Immature natural killer cell (primary cell): ENCODE measurements around the gene SYT17. TPM values are rescaled to one million over a fixed set of nuclear protein-coding genes. Genes with fewer than 3 reads are reported as not detected.

Experiments
- DNase-seq, 3 donors: peaks; one replicate each; pipeline ENCODE4 v3.0.0; 2022; ENCODE audit warnings: mixed read lengths in 1 of 3
- H3K27ac Mint-ChIP-seq, 6 donors: one replicate each; pipeline ENCODE4 v1.8.0; 2020; ENCODE audit warnings: mixed read lengths in 6 of 6, mild to moderate bottlenecking in 5 of 6, inconsistent platforms in 4 of 6, moderate library complexity in 3 of 6
- H3K27me3 Mint-ChIP-seq, 3 donors: one replicate each; pipeline ENCODE4 v1.8.0; 2020 to 2021; ENCODE audit warnings: low read depth in 3 of 3, mild to moderate bottlenecking in 3 of 3, mixed read lengths in 3 of 3, moderate library complexity in 3 of 3, inconsistent platforms in 1 of 3
- H3K36me3 Mint-ChIP-seq, 3 donors: one replicate each; pipeline ENCODE4 v1.8.0; 2020; ENCODE audit warnings: mixed read lengths in 3 of 3, inconsistent platforms in 2 of 3, mild to moderate bottlenecking in 2 of 3
- H3K4me1 Mint-ChIP-seq, 2 donors: one replicate each; pipeline ENCODE4 v1.8.0; 2020; ENCODE audit warnings: inconsistent platforms in 2 of 2, mild to moderate bottlenecking in 2 of 2, mixed read lengths in 2 of 2, moderate library complexity in 1 of 2
- H3K4me3 Mint-ChIP-seq, 5 donors: one replicate each; pipeline ENCODE4 v1.8.0; 2020; ENCODE audit warnings: mild to moderate bottlenecking in 5 of 5, mixed read lengths in 5 of 5, inconsistent platforms in 3 of 5, moderate library complexity in 3 of 5
- H3K9me3 Mint-ChIP-seq, 6 donors: one replicate each; pipeline ENCODE4 v1.8.0; 2020; ENCODE audit warnings: mild to moderate bottlenecking in 6 of 6, mixed read lengths in 6 of 6, inconsistent platforms in 4 of 6, moderate library complexity in 3 of 6
- polyA plus RNA-seq, 3 donors: library from polyadenylated mRNA; unstranded; fragments of 300-500 nt; fragmentation: Illumina TruSeq; gene quantifications; one replicate each; pipeline ENCODE4 v1.2.3, GENCODE V29; 2021

Gene SYT17
- polyA plus RNA-seq, 3 donors from 2014 or later: not detected

DNA sequence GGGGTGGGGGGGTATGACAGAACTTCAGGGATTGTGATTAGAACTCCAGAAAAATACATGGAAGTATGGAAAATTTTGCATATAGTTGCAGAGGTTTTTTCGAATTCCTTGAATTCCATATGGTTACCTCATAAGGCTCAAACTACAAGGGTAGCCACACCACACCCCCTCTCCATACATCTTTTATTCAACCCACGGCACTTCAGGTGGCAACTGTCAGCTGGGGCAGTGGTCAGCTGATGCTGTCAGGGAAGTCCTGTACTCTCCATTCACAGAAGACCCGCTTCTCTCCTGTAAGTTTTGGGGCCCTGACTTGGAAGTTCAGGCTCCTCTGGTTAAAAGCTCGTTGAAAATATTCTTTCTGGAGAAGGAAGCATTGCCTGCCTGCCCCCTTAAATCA is 60.0 kb downstream of the SYT17 start:
- peaks cover 0 to 6% (median 0%) of the 10 kb centered on the region in 3 donors for H3K27me3 Mint-ChIP-seq
- no peak for DNase-seq
- no peak overlapping the region for H3K4me3 Mint-ChIP-seq
- no peak overlapping the region for H3K27ac Mint-ChIP-seq
- H3K36me3 Mint-ChIP-seq: no peaks in the 10 kb centered on the region
- no peaks in the 10 kb centered on the region for H3K4me1 Mint-ChIP-seq
- H3K9me3 Mint-ChIP-seq: peaks cover 0 to 2% (median 0%) of the 10 kb centered on the region in 6 donors

DNA sequence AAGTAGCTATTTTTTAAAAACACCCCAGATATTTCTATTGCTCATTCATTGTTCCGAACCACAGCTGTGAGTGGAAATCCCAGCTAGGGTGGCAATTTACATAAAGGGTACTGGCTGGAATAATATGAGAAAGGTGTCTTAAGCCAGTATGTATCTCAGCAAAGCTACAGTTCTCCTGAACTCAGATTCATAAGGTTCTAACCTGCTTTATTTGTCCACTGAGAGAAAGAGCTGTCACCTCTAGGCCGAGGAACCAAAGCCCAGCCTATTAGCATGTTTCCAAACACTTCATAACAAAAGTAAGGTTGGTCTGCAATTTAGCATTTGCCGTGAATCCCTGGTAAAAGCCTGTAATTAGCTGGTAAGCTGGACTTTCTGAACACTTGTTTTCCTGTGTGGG is 60.5 kb downstream of the SYT17 start:
- Mint-ChIP-seq H3K36me3 (no peaks in the 10 kb centered on the region), H3K27me3 (peaks cover 0 to 6% (median 0%) of the 10 kb centered on the region in 3 donors), H3K9me3 (peaks cover 0 to 2% (median 0%) of the 10 kb centered on the region in 6 donors), H3K27ac (no peak overlapping the region), H3K4me1 (no peaks in the 10 kb centered on the region), H3K4me3 (no peak overlapping the region)
- DNase-seq: no peak

DNA sequence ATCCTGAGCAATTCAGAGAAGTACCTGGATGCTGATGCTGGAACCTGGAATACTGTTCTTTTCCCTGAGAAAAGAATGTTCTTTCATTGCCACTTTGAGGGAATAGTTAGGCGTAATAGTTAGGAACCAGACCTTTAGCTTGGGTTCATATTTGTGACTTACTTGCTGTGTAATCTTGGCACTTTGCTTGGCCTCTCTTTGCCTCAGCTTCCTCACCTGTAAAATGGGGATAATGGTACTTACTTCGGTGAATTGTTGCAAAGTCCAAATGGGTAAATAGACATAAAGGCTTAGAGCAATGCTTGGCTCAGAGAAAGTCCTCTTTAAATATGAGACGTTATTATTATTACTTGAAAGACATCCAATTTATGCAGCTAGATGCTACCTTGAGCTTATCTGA is 62.5 kb downstream of the SYT17 start:
- H3K4me1 Mint-ChIP-seq: no peaks in the 10 kb centered on the region
- no peaks in the 10 kb centered on the region for H3K36me3 Mint-ChIP-seq
- H3K27ac Mint-ChIP-seq: no peak overlapping the region
- H3K4me3 Mint-ChIP-seq: no peak overlapping the region
- peaks cover 0 to 12% (median 3%) of the 10 kb centered on the region in 6 donors for H3K9me3 Mint-ChIP-seq
- DNase-seq: no peak
- H3K27me3 Mint-ChIP-seq: peaks cover 0 to 6% (median 0%) of the 10 kb centered on the region in 3 donors

DNA sequence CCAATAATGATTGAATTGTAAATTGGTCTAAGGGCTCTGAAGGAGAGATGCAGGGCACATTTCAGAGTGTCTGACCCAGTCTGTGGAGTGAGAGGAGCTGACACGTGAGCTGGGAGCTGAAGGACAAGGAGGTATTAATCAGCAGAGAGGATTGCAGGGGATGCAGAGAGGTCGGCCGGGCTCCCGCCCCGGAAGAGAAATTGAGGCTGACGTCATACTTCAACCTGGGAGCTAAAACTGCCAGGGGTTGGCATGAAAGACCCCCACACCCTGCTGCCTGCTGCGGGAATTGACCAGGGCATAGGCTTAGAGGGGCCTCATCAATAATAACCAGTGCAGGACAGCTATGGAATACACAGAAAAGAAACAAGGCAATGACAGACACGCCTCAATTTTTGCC is 63.8 kb downstream of the SYT17 start:
- Mint-ChIP-seq H3K4me1 (no peaks in the 10 kb centered on the region), H3K9me3 (peaks cover 0 to 15% (median 4%) of the 10 kb centered on the region in 6 donors), H3K36me3 (no peaks in the 10 kb centered on the region), H3K4me3 (no peak overlapping the region), H3K27ac (no peak overlapping the region), H3K27me3 (peaks cover 0 to 6% (median 0%) of the 10 kb centered on the region in 3 donors)
- DNase-seq: no peak

DNA sequence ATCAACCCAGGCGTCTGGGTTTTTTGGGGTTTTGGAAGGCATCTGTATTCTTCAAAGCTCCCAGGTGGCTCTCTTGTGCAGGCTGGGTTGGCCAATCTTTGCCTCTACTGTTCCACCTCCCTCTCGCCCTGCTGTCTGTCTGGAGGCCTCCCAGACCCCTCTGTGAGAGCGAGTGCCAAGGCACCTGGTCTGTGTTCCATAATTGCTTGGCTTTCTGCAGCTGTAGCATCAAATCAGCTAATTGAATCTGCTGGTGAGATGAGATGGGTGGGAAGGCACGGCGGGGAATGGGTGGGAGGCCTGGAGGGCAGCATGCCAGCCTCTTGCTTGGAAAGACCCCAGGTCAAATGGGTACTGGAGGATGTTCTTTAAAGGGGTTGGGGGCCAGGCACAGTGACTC is 64.9 kb downstream of the SYT17 start:
- Mint-ChIP-seq H3K27me3 (peaks cover 0 to 6% (median under 1%) of the 10 kb centered on the region in 3 donors), H3K27ac (no peak overlapping the region), H3K9me3 (peaks cover 0 to 15% (median 4%) of the 10 kb centered on the region in 6 donors), H3K36me3 (no peaks in the 10 kb centered on the region), H3K4me1 (no peaks in the 10 kb centered on the region), H3K4me3 (no peak overlapping the region)
- DNase-seq: no peak

DNA sequence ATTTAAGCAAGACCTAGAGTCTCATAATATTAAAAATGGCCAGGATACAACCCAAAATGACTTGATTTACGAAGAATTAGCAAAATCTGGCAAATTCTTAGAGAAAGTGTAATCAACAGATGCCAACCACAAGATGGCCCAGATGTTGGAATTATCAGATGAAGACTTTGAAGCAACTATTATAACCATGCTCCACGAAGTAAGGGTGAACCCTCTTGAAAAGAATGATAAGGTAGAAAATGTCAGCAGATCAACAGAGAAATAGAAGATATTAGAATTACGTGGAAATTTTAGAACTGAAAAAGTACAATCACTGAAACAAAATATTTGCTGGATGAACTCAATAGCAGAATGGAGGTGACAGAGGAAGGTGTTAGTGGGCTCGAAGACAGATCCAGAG is 67.4 kb downstream of the SYT17 start:
- Mint-ChIP-seq H3K4me3 (no peak overlapping the region), H3K27me3 (peaks cover 0 to 3% (median 2%) of the 10 kb centered on the region in 3 donors), H3K27ac (no peak overlapping the region), H3K4me1 (no peaks in the 10 kb centered on the region), H3K36me3 (no peaks in the 10 kb centered on the region), H3K9me3 (peaks cover 0 to 15% (median 5%) of the 10 kb centered on the region in 6 donors)
- DNase-seq: no peak

DNA sequence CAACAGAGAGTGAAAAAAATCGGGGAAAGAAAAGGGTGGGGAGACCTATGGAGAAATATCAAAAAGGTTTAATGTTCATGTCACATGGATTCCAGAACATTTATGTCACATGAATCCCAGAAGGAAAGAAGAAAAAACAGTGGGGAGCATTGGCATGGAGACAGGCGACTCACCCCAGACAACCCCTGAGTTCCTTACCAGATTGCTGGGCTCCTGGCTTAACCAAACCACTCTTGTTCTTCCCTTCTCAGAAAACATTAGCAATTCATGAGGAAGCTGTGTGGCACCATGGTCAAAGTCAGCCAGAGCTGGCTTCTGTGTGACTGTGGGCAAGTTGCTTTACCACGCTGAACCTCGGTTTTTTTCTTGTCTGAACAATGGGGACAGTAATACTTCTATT is 67.8 kb downstream of the SYT17 start:
- DNase-seq: no peak
- Mint-ChIP-seq H3K27ac (no peak overlapping the region), H3K36me3 (no peaks in the 10 kb centered on the region), H3K4me1 (no peaks in the 10 kb centered on the region), H3K27me3 (peaks cover 0 to 3% (median 2%) of the 10 kb centered on the region in 3 donors), H3K4me3 (no peak overlapping the region), H3K9me3 (peaks cover 0 to 15% (median 5%) of the 10 kb centered on the region in 6 donors)

DNA sequence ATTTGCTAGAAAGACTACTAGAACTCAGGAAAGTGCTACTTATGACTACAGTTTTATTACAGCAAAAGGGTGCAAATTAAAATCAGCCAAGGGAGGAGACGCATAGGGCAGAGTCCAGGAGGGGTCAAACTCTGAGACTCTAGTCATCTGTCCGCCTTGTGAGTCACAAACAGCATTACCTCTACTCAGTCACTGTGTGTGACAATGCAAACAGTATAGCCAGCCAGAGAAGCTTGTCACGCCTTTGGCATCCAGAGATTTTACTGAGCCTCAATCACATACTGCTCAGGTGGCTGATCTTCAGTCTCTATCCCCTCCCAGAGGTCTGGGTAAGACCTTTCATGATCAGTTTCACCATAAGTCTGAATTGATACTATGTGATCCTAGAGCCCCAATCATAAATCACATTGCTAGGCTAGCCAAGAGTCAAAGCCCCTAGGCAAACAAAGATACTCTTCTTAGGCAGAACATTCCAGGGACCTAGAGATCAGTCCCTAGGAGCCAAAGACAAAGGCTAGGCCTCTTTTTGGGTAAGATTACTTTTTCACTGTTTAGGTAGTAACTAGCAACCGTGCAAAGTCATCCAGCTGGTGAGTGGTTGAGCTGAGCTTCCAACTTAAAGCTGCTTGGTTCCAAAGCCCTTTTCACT is 68.6 kb downstream of the SYT17 start:
- Mint-ChIP-seq H3K27me3 (peaks cover 0 to 2% (median 2%) of the 10 kb centered on the region in 3 donors), H3K4me3 (no peak overlapping the region), H3K9me3 (peaks cover 0 to 15% (median 5%) of the 10 kb centered on the region in 6 donors), H3K27ac (no peak overlapping the region), H3K36me3 (no peaks in the 10 kb centered on the region), H3K4me1 (no peaks in the 10 kb centered on the region)
- DNase-seq: no peak

DNA sequence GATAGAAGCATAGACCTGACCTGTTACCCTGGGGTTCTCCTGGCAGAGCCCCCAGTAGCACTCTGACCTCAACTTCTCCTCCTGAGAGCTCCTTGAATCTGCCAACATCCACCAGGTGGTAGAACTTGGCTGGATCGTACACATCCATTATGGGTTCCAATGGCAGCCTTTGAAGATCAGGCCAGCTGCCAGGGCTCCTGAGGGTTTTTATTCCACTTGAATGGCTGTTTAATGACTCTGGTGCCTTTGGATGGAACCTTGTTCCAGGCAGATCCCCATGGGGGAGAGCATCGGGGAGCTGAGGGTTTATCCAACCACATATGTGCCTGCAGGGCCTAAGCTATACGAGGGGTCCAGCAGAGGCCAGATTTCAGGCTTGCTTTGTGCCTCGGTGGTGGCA is 70.4 kb downstream of the SYT17 start:
- no peak overlapping the region for H3K27ac Mint-ChIP-seq
- no peak overlapping the region for H3K4me3 Mint-ChIP-seq
- no peaks in the 10 kb centered on the region for H3K4me1 Mint-ChIP-seq
- peaks cover 0 to 15% (median 5%) of the 10 kb centered on the region in 6 donors for H3K9me3 Mint-ChIP-seq
- no peaks in the 10 kb centered on the region for H3K36me3 Mint-ChIP-seq
- peaks cover 0 to 2% (median 0%) of the 10 kb centered on the region in 3 donors for H3K27me3 Mint-ChIP-seq
- no peak for DNase-seq

DNA sequence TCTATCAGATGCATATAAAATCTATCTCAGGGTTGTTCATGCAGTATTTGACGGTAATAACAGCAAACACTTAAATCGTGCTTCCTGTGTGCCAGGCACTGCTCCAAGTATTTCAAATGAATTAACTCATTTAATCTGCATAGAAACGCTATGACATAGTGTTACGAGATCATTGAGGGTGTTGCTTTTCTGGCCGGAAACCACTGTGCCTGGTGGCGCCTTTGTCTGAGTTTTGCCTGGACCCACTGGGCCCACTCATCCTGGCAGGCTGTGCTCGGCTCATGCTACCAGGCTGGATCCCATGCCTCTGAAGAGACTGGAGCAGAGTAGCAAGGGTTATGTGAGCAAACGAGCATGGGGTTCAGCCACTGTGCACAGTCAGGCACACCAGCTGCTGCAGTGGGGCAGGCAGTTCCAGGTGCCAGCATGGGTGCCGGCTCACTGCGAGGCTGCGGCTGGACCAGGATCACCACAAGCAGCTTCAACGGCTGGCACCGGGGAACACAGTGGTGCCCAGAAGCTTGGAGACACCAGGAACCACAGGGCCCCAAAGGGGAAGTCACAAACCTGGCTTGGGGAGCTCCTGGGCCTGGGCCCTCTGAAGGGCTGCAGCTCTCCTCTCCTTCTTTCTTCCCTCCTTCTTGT is 71.6 kb downstream of the SYT17 start:
- no peak overlapping the region for H3K4me3 Mint-ChIP-seq
- no peak for DNase-seq
- H3K9me3 Mint-ChIP-seq: peaks cover 0 to 13% (median 5%) of the 10 kb centered on the region in 6 donors
- H3K27ac Mint-ChIP-seq: no peak overlapping the region
- H3K4me1 Mint-ChIP-seq: no peaks in the 10 kb centered on the region
- H3K36me3 Mint-ChIP-seq: no peaks in the 10 kb centered on the region
- peaks cover 0 to 2% (median 0%) of the 10 kb centered on the region in 3 donors for H3K27me3 Mint-ChIP-seq

DNA sequence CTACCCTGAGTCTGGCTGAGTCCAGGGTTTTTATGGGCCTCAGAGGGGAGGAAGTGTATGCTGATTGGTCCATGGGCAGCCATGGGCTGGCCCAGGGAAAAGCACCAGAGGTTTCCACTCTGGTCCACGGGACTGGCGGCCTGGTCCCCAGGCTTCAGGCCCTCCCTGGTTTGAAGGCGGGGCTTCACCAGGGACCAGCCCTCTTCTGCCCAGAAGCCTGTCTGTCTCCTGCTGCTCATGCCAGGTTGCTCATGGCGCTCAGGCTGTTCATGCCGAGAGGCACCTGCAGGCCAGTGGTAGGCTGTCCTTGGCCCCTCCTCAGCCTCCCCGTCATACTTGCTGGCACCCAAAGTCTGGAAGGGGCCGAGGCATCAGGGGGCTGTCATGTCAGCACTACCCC is 72.5 kb downstream of the SYT17 start:
- Mint-ChIP-seq H3K27ac (no peak overlapping the region), H3K36me3 (no peaks in the 10 kb centered on the region), H3K4me3 (no peak overlapping the region), H3K27me3 (peaks cover 0 to 2% (median 0%) of the 10 kb centered on the region in 3 donors), H3K4me1 (no peaks in the 10 kb centered on the region), H3K9me3 (peaks cover 0 to 5% (median 3%) of the 10 kb centered on the region in 6 donors)
- no peak for DNase-seq

DNA sequence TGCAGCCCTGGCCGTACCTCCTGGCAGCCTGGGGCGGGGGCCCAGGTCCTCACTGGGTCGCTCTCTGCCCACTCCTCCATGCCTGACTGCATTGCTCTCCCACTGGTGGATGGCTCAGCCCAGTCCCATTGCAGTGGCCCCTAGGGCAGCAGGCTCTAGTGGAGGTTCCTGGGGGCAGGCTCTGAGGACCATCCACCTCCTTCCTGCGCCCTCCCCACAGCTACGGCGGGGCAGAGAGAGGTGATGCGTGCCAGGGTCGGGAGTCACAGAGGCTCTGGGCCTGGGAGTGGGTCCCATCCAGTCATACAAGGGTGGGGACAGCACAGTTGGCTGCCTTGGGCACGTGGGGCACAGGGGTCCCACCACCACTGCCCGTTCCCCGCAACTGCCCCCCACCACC is 73.5 kb downstream of the SYT17 start:
- Mint-ChIP-seq H3K4me1 (no peaks in the 10 kb centered on the region), H3K27ac (no peak overlapping the region), H3K36me3 (no peaks in the 10 kb centered on the region), H3K4me3 (no peak overlapping the region), H3K27me3 (peaks cover 0 to 2% (median 0%) of the 10 kb centered on the region in 3 donors), H3K9me3 (peaks cover 0 to 3% (median 0%) of the 10 kb centered on the region in 6 donors)
- DNase-seq: no peak

DNA sequence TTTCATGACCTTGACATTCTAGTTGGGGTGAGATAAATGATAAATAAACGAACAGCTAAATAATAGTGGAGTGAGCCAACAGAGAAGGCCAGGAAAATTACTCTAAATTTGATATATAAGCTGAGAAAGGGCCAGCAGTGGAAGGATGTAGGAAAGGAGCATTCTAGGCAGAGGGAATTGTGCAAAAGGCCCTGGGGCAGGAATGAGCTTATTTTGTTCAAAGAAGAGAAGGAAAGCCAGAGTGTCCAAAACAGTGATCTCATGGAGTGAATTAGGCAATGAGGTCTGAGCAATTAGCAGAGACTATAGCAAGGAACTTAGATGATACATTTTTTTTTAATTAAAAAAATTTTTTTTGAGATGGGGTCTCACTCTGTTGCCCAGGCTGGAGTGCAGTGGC is 74.1 kb downstream of the SYT17 start:
- no peak for DNase-seq
- Mint-ChIP-seq H3K4me3 (no peak overlapping the region), H3K27ac (no peak overlapping the region), H3K36me3 (no peaks in the 10 kb centered on the region), H3K4me1 (no peaks in the 10 kb centered on the region), H3K27me3 (peaks cover 0 to 2% (median 2%) of the 10 kb centered on the region in 3 donors), H3K9me3 (peaks cover 0 to 3% (median 0%) of the 10 kb centered on the region in 6 donors)

DNA sequence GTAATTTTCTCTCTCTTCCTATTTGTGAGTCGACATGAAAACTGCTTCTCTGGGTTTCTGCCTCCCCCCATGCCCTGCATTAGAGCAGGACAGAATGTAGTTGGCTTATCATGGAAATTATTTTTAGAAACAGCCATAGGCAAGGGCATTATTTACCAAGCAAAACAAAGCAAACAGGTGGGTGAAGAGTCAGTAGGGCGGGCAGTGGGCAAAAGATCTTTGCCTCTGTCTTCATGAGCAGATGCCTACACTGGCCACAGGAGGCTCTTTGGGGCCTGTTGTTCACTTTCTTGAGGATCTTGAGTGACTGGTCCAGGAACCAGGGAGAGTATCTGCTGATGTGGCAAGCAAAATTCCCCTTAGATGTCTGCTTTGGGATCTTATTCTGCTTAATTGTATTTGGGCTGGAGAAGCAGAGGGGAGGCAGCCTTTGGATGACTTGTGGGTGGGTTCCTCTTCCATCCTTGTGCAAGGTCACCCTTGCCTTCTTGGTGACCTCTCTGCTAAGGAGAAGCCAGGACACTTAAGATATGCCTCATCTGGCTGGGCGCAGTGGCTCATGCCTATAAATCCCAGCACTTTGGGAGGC is 75.0 kb downstream of the SYT17 start:
- H3K27ac Mint-ChIP-seq: no peak overlapping the region
- no peak for DNase-seq
- H3K27me3 Mint-ChIP-seq: peaks cover 0 to 3% (median 2%) of the 10 kb centered on the region in 3 donors

More for the DNA sequence above, 75.0 kb downstream of the SYT17 start:
- H3K4me1 Mint-ChIP-seq: no peaks in the 10 kb centered on the region
- peaks cover 0 to 3% (median 0%) of the 10 kb centered on the region in 6 donors for H3K9me3 Mint-ChIP-seq
- no peak overlapping the region for H3K4me3 Mint-ChIP-seq
- H3K36me3 Mint-ChIP-seq: no peaks in the 10 kb centered on the region
